DND-41 (cell line): ENCODE measurements around the gene HNF1B.

Experiments
- CTCF ChIP-seq: IDR thresholded peaks from 2 replicates; pipeline ENCODE4 v1.5.1; 2012; ENCODE audit warnings: borderline replicate concordance, low read length, moderate library complexity, mild to moderate bottlenecking; ENCODE audit not compliant: poor library complexity, severe bottlenecking; ENCODE audit errors: extremely low read depth
- EZH2 ChIP-seq: IDR thresholded peaks from 3 replicates; pipeline ENCODE4 v1.6.1; 2012; ENCODE audit warnings: borderline replicate concordance, low read depth, mild to moderate bottlenecking, moderate library complexity, low read length, inconsistent platforms; ENCODE audit not compliant: severe bottlenecking

GRCh38 chr17:37779554-37779953 is 34.7 kb upstream of the HNF1B start:
- TF ChIP-seq CTCF (no peak), EZH2 (no peak)
